DMS79 treated with DMSO at 0.1 percent for 48 hours (cell line): ENCODE data around the gene MYL3.

Source experiments
- DNase-seq: peaks from one replicate; lab custom pipeline; 2025; lab: John Stamatoyannopoulos, UW

Gene MYL3

GRCh38 chr3:46883054-46883829 lies 20.0 kb upstream of the MYL3 start:
- DNase-seq, result no peak

DNA sequence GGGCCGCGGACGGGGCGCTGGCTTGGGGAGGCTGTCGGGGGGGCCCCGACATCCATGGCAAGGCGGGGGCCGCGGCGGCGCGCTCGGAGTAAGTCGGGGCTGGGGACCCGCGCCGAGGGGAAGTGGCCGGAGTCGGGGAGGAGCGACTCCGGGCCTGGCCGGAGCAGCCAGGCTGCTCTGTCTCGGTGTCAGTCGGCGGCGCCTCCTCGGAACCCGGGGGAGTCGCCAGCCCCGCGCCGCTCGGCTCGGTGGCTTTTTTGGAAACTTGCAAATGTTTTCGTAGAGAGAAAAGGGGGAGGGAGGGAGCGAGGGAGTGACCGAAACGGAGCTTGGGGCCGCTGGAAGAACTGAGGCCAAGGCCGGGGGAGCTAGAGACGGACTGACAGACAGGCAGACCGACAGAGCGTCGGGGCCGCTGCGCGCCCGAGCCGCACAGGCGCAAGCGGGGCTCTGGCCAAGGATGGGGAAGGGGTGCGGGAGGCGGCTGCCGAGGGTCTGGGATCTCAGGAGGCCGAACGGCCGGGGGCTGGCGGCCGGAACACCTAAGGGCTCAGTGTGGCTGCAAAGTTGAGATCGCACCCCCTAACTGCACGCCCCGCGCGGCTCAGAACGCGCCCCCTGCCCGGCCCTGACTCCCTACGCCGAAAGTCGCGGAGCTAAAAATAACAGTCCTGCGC lies 19.3 kb upstream of the MYL3 start:
- no peak for DNase-seq

- DNase-seq, result no peak
Observed at GRCh38 chr3:46881596-46882376, 18.5 kb upstream of the MYL3 start.

DNA sequence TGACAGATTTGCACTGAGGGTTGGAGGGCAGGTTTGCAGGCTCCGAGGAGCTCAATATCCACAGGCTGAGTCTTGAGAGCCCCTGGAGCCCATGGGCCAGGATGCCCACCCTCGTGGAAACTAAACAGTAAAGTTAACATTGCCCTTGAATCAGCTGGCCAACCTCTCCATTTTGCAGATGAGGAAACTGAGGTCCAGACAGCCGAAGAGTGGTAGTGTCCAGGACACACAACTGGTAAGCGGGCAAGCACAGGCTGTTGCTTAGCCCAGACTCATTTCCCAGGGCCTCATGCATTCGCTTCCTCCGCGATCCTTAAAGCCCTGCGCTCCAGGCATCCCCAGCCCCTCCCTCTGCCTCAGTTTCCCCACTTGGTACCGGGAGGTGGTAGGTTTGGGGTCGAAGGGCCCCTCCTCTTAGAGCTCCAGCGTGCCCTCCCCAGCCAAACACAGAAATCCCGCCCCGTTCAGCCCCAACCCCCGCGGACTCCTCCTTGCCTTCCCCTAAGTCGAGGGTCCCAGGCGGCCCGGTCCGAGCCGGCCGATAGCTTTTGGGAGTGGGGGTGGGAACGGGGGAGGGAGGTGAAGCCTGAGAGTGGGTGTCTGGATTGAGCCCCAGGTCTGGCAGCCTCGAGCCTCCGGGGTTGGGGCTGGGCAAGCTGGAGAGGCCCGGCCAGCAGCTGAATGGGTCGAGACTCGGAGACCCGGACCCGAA lies 17.8 kb upstream of the MYL3 start:
- DNase-seq, result no peak

GRCh38 chr3:46878781-46879436 lies 15.7 kb upstream of the MYL3 start:
- no peak for DNase-seq

DNA sequence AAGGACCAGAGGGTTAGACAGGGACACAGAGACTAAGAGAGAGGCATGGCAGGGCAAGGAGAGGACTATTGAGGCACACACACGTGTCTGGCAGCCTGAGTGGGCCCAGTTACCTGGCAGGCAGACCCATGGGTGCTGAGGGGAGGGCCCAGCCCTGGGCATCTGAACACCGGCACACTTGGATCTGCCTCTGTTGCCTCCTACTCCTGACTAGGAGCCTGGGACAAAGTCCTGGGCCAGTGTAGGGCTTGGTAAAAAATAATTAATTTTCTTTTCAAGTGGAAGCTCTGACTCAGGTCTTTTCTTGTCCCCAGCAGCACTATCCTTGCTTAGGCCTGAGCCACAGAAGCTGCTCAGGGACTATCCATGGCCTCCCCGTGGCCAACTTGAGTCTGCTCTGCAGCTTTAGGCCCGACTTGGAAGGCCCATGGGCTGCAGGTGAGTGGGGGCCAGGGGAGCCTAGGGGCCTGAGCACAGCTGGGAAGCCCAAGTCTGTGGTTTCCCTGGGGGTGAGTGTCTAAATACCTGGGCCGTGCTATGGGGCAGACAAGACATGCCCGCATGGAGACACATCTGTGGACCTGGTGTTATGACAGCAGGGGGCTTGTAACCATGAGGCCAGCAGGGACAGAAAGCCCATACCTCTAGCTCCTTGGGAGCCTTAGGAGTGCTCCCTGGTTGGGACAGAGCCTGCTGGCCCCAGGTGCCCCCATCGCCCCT lies 14.3 kb upstream of the MYL3 start, which contains the start of gene PTH1R:
Gene PTH1R, plus strand, starts transcription at position 316 of the 720 bp plus-strand sequence. CDS start 5,839 bp downstream, outside the sequence.
- no peak for DNase-seq

DNA sequence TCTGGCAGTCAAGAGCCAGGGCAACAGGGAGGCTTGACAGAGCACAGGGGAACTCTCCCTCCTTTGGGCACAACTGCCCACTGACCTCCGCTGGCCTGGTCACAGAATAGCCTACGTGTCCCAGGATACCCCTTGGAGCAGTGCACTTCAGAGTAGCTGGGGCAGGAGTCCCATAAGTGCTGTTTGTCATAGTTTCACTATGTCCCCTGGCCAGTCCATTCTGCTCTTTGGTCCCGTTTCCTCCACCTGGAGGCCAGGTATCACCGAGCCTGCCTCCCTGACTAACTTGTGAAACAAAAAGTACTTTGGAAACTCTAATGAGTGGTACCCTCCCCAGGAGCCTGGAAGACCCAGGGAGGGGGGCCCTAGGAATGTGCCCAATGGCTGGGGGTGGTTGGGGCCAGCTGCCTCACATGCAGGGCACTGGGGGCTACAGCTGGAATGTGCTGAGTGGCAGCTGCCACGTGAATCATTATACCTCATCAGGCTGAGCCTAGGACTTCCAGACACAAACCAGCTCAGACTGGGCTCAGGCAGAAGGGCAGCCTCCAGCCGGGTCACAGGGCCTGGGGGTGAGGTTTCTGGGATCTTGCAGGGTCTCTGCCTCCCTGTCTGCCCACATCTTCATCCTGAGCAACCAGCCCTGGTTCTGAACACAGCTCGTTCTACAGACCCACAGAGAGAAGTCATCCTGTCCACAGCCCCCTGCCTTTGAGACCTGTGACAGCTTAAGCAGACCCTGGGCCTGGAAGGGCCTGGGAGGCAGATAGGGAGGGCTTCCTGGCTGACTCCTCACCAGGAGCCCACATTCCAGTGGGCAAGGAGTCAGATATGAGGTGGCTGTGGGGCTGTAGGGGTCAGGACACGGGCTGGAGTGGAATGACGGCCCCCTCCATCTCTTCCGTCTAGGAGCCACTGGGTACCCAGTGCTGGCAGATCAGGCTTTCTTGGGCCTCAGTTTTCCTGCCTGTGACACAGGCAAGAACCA lies 13.4 kb upstream of the MYL3 start:
- no peak for DNase-seq

DNA sequence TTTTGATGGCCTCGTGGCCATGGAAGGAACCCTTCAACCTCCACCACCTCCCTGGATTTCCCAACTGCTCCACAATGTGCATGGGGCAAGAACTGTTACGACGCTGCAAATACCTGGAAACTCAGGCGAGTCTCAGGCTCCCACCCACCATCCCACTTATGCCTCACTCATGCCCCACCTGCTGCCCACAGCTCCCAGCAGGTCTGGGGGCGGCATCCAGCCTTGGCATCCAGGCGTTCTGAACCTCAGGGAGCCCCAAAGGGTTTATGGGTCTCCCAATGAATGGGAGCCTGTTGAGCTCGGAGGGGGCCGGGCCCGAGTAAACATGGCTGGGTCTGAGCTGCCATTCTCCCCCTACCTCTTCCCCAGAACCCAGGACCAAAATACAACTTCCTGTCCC lies 12.3 kb upstream of the MYL3 start:
- DNase-seq, result no peak

GRCh38 chr3:46874430-46874829 lies 11.2 kb upstream of the MYL3 start:
- DNase-seq, result no peak

- no peak for DNase-seq
Observed at GRCh38 chr3:46873521-46873920, 10.3 kb upstream of the MYL3 start.

- DNase-seq, result no peak
Observed at GRCh38 chr3:46871222-46871621, 8.0 kb upstream of the MYL3 start.

DNA sequence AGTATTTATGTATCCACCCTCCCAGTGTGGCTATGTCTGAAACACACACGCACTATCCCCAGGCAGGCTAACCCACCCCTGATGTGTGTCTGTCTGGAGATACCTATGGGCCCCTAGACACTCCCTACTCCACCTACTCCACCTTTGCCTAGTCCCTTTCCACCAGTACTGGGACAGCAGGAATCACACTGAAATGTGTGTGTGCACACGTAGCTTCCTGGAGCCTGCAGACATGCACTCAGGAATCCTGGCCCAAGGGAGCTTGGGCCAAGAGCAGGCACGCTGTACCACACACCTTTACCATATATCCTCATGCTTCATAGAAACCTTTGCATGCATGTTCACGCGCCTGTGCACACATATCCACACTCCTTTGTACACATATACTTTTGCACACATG lies 7.4 kb upstream of the MYL3 start:
- DNase-seq, result no peak

DNA sequence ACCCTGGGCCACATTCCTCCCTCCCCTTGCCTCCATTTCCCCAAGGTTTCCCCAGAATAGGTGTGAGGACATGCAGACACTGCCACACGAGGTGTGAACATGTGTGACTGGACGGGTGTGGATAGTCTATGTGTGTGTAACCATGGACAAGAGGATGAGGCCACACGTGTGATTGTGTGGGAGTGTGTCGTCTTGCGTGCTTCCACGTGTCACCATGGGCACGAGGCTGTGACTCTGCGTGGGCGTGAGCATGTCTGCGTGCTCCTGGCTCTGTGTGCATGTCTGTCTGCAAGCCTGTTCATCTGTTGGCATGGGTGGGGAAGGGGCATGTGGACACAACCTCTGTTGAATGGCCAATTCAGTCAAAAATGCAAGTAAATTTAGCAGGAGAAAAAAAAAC lies 6.2 kb upstream of the MYL3 start:
- no peak for DNase-seq

- no peak for DNase-seq
Observed at GRCh38 chr3:46868948-46869347, 5.7 kb upstream of the MYL3 start.

DNA sequence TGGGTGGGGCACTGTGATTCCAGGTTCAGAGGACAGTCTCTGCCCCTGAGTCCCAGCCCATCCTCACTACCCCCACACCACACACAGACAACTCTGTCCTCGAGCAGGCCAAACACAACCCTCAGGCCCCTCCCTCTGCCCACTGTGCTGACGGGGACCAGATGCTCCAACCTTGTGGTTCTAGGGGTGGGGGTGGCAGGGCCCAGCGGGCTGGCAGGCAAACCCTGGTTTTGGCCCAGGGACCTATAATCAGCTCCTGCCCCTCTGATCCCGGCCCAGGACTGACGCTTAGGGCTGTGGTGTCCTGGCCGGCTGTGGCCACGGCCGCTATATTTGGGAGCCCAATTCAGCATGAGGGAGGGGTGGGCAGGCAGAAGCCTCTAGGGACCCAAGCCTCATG lies 5.0 kb upstream of the MYL3 start:
- no peak for DNase-seq

DNA sequence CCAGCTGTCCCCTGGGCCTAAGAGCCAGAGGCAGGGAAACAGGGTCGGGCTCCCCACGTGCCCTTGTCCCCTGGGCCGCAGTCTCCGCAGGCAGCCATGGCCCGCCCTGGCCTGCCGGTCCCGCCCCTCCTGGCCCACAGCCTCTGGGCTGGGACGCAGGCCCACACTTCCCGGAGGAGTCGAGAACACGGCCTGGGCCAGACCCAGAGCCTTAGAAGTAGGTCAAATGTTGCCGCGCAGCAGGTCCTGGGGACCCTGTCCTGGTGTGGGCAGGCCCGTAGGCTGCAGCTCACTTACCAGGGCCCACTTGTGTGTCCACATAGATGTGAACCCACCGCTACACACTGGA lies 4.3 kb upstream of the MYL3 start:
- no peak for DNase-seq

DNA sequence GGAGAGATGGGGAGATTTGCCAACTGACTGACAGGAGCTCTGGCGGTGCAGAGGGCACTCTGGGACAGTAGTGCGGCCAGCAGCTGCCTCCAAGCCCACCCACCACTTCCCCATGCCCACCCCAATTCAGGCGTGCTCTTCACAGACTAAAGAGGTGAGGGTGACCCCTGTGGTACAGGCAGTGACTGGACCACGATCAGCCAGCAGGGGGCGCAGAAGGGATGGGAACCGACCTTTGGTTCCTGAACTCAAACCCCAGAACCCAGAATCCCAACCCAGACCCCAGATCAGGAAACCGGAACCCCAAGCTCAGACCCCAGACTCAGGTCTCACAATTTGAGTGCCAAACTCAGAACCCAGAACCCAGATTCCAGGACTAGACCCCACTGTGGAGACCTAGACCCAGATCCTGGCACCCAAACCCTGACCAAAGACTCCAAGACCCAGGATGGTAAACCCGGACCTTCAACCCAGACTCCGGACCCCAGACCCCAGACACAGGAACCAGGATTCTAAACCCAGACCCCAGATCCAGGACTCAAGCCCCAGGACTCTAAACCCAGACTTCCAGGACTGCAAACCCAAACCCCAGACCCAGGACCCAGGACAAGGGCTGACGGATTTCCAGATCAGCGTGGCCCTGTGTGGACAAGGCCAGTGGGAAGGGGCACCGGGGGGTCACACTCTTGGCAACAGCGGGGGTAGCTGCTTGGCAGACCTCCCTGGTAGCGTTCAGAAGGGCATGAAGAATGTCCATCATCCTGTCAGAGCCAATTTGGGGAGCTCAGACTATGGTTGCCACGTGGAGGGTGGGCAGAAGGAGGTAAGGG lies 3.7 kb upstream of the MYL3 start:
- no peak for DNase-seq

DNA sequence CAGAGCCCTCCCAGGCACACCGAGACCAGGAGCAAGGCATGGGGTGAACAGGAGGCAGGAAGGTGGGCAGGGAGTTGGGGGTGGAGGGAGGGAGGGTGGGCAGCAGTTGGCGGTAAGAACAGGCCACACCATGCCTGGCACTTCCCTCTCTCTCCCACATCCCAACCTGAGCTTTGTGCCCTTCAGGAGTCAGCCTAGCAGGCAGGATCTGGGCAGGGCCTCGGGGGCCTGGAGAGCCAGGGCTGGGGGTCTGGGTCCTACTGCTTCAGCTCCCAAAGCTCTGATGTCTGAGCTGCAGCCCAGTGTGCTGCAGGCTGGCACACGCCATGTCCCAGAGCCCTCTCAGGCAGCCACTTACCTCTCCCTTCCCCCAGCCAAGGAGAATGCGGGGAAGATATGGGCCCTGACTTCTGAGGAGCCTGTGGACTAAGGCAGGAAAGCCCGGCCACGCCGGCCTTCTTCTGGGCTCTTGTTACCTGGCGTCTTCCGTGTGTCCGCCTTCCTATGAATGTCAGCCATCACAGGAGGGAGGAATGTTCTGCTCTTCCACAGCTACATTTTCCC lies 2.9 kb upstream of the MYL3 start:
- DNase-seq, result no peak

DNA sequence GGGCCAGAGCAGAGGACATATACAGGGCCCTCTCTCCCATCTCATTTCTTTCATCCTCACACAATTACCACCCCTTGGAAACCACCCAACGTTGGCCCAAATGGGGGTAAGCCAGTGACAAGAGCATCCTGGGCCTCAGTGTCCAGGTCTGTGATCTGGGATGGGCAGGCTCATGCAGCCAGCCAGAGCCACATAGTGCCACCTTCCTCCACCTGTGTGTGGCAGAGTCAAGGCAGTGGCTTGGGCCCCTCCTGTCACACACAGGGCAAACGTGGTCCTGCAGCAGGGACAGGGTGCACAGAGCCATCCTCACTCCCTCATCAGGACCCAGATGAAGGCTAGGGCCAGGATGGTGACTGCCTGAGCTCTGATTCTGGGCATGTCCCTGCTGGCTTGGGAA lies 2.3 kb upstream of the MYL3 start:
- DNase-seq, result no peak
